ENCODE measurements around the gene NEK1.
"Not testable (repeated sequence)": the region's sequence is repeated elsewhere in the genome, so short reads cannot be mapped to it uniquely, and the experiment has no call there.

The NEK1 gene

GRCh38 chr4:169626331-169627282 lies 14.2 kb upstream of the NEK1 start:
- no peak for DNase-seq (ENCODE audit: low spot score)
- TF ChIP-seq CTCF (IDR thresholded peaks at IDR 0.05; ENCODE audit: extremely low read depth, missing control alignments), result no peak

DNA sequence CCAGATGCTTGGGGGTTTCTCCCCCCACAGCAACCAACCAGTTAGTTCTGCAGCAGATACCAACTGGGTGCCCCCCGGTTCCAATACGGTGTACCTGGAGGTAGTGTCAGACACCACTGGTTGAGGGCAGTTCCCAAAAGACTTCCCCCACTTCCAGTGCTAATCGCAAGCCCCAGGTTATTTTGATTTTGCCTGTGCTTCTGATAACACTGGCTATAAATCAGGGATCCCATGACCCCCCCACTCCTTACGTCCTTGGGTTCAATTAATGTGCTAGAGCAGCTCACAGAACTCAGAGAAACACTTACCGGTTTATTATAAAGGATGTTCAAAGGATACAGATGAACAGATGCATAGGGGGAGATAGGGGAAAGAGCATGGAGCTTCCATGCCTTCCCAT lies 13.5 kb upstream of the NEK1 start:
- TF ChIP-seq CTCF (IDR thresholded peaks at IDR 0.05; ENCODE audit: extremely low read depth, missing control alignments), result no peak
- no peak for DNase-seq (ENCODE audit: low spot score)

DNA sequence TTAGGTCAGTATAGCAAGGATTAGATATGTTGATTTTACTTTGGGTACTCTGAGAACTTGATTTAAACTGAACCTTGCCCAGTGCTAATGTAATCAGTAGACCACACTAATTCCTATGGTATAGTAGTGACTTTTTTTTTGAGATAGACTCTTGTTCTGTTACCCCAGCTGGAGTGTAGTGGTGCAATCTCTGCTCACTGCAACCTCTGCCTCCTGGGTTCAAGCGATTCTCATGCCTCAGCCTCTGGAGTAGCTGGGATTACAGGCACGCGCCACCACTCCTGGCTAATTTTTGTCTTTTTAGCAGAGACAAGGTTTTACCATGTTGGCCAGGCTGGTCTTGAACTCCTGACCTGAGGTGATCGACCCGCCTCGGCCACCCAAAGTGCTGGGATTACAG lies 11.6 kb upstream of the NEK1 start:
- not testable (repeated sequence) for DNase-seq (ENCODE audit: low spot score)

DNA sequence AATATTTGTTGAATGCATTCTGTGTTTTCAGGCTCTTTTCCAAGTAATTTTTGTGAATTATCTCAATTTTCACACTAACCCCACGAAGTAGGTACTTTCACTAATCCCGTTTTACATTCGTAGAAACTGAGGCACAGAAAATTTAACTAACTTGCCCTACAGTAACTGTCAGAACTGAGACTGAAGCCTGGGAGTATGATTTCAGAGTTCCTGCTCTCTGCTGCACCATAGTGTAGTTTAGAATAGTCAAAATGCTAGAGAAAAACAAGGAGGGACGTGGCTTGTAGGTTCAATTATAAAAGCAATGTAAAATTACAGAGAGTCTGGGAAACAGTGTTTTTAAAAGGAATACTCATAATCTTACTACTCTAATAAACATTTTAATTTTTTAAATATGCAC lies 10.2 kb upstream of the NEK1 start:
- no peak for DNase-seq (ENCODE audit: low spot score)
- TF ChIP-seq CTCF (IDR thresholded peaks at IDR 0.05; ENCODE audit: extremely low read depth, missing control alignments), result no peak

- no peak for DNase-seq (ENCODE audit: low spot score)
- no peak for TF ChIP-seq CTCF (IDR thresholded peaks at IDR 0.05; ENCODE audit: extremely low read depth, missing control alignments)
Measured at GRCh38 chr4:169621731-169622492, 9.5 kb upstream of the NEK1 start.

- no peak for DNase-seq (ENCODE audit: low spot score)
Measured at GRCh38 chr4:169620880-169621248, 8.5 kb upstream of the NEK1 start.

More at GRCh38 chr4:169620880-169621248, 8.5 kb upstream of the NEK1 start:
- no peak for TF ChIP-seq CTCF (IDR thresholded peaks at IDR 0.05; ENCODE audit: extremely low read depth, missing control alignments)
